ENCODE results near the gene USH1C. TPM values are rescaled to one million over a fixed set of nuclear protein-coding genes. Genes with fewer than 3 reads are reported as not detected.

The USH1C gene
- polyA plus RNA-seq, 3 donors = not detected

DNA sequence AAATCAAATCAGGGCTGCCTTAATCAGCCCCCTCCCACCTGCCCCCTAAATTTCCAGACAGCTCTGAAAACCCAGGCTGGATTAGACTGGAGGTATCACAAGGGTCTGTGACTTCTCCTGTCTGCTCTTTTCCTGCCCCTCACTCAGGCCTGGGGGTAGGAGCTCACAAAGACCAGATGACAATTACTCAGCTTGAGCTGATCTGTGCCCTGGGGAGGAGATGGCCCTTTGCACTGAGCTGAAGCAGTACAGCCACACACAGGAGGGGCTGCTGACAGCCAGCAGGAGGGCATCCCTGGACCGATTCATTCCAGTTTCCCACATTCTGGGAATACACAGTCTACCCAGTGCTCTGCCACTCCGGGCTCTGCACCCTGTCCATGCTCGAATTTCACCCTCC lies 71.7 kb downstream of the USH1C start:
- no peak overlapping the region for H3K4me3 ChIP-seq (replicated peaks in 1 of 3; ENCODE audit: low read depth in 2 of 3, low read length in 3 of 3)
- Mint-ChIP-seq H3K27me3 (ENCODE audit: low read depth in 3 of 3) (peaks cover 34 to 52% (median 37%) of the 10 kb centered on the region in 3 donors), H3K9me3 (peaks cover 0 to 9% (median 0%) of the 10 kb centered on the region in 7 donors), H3K4me3 (no peak overlapping the region), H3K4me1 (peaks cover 2% of the 10 kb centered on the region), H3K27ac (no peak overlapping the region), H3K36me3 (no peaks in the 10 kb centered on the region)
- no peak for DNase-seq
- H3K9me3 ChIP-seq (replicated peaks in 1 of 2; ENCODE audit: control insufficient read depth in 1 of 2, insufficient read depth in 1 of 2, low read length in 2 of 2) = no peaks in the 10 kb centered on the region
- no peak overlapping the region for H3K4me2 ChIP-seq (replicated peaks; ENCODE audit: extremely low read depth, low read length, poor library complexity, severe bottlenecking)
- H3K4me1 ChIP-seq (ENCODE audit: control insufficient read depth in 1 of 2, insufficient read depth in 2 of 2, low read length in 2 of 2) = no peaks in the 10 kb centered on the region
- 92% methylated on average over 3 of the region's 3 CpGs for WGBS (ENCODE audit: insufficient coverage)
- TF ChIP-seq, protein P1, sequence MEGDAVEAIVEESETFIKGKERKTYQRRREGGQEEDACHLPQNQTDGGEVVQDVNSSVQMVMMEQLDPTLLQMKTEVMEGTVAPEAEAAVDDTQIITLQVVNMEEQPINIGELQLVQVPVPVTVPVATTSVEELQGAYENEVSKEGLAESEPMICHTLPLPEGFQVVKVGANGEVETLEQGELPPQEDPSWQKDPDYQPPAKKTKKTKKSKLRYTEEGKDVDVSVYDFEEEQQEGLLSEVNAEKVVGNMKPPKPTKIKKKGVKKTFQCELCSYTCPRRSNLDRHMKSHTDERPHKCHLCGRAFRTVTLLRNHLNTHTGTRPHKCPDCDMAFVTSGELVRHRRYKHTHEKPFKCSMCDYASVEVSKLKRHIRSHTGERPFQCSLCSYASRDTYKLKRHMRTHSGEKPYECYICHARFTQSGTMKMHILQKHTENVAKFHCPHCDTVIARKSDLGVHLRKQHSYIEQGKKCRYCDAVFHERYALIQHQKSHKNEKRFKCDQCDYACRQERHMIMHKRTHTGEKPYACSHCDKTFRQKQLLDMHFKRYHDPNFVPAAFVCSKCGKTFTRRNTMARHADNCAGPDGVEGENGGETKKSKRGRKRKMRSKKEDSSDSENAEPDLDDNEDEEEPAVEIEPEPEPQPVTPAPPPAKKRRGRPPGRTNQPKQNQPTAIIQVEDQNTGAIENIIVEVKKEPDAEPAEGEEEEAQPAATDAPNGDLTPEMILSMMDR (IDR thresholded peaks at IDR 0.05) = no peak
- H3K27me3 ChIP-seq (ENCODE audit: control insufficient read depth in 2 of 2, insufficient read depth in 2 of 2, low read length in 2 of 2) = peaks cover 12 to 40% of the 10 kb centered on the region in 2 donors
- intact Hi-C loops (cut with micrococcal nuclease) = no loop called here
- H3K79me2 ChIP-seq (ENCODE audit: insufficient read depth, low read length) = no peaks in the 10 kb centered on the region
- H3K27ac ChIP-seq (ENCODE audit: low read depth in 1 of 2, low read length in 2 of 2) = no peak overlapping the region
- H4K20me1 ChIP-seq (ENCODE audit: insufficient read depth, low read length) = no peaks in the 10 kb centered on the region
- H3K36me3 ChIP-seq (replicated peaks in 1 of 2; ENCODE audit: control insufficient read depth in 1 of 2, insufficient read depth in 2 of 2, low read length in 2 of 2) = no peaks in the 10 kb centered on the region
- no peak overlapping the region for H2AFZ ChIP-seq (ENCODE audit: insufficient read depth, low read depth, low read length, poor library complexity, severe bottlenecking)
- H3K9ac ChIP-seq (ENCODE audit: insufficient read depth, low read length, poor library complexity, severe bottlenecking) = no peak overlapping the region

DNA sequence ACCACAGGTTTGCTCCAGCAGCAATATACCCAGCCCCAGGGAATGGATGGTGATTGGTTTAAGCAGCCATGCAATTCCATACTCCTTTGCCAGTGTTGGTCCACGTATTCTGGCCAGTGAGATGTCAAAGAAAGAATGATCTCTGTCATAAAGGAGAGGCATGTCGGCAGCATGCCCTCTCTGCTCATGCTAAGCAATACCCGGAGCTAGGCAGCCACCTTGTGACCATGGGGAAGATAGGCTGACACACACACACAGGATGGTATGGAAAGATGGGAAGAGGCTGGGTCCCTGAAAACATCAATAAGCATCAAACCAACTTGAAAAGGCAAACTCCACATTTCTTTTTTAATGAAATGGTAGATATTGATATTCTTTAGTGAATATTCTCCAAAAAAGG lies 72.7 kb downstream of the USH1C start:
- Histone ChIP-seq H2AFZ (ENCODE audit: insufficient read depth, low read depth, low read length, poor library complexity, severe bottlenecking) (no peak overlapping the region), H3K9me3 (replicated peaks in 1 of 2; ENCODE audit: control insufficient read depth in 1 of 2, insufficient read depth in 1 of 2, low read length in 2 of 2) (no peaks in the 10 kb centered on the region), H3K9ac (ENCODE audit: insufficient read depth, low read length, poor library complexity, severe bottlenecking) (no peak overlapping the region), H3K36me3 (replicated peaks in 1 of 2; ENCODE audit: control insufficient read depth in 1 of 2, insufficient read depth in 2 of 2, low read length in 2 of 2) (no peaks in the 10 kb centered on the region), H3K4me1 (ENCODE audit: control insufficient read depth in 1 of 2, insufficient read depth in 2 of 2, low read length in 2 of 2) (no peaks in the 10 kb centered on the region), H3K4me2 (replicated peaks; ENCODE audit: extremely low read depth, low read length, poor library complexity, severe bottlenecking) (no peak overlapping the region), H3K79me2 (ENCODE audit: insufficient read depth, low read length) (no peaks in the 10 kb centered on the region), H4K20me1 (ENCODE audit: insufficient read depth, low read length) (no peaks in the 10 kb centered on the region), H3K27me3 (ENCODE audit: control insufficient read depth in 2 of 2, insufficient read depth in 2 of 2, low read length in 2 of 2) (peaks cover 5 to 32% of the 10 kb centered on the region in 2 donors), H3K27ac (ENCODE audit: low read depth in 1 of 2, low read length in 2 of 2) (no peak overlapping the region), H3K4me3 (replicated peaks in 1 of 3; ENCODE audit: low read depth in 2 of 3, low read length in 3 of 3) (no peak overlapping the region)
- no CpG with 5 or more reads among the region's 3 CpGs for WGBS (ENCODE audit: insufficient coverage)
- Mint-ChIP-seq H3K27ac (no peak overlapping the region), H3K4me3 (no peak overlapping the region), H3K27me3 (ENCODE audit: low read depth in 3 of 3) (peaks cover 29 to 43% (median 29%) of the 10 kb centered on the region in 3 donors), H3K4me1 (peaks cover 2% of the 10 kb centered on the region), H3K36me3 (no peaks in the 10 kb centered on the region), H3K9me3 (peaks cover 0 to 5% (median 0%) of the 10 kb centered on the region in 7 donors)
- intact Hi-C loops (cut with micrococcal nuclease) = no loop called here
- no peak for DNase-seq
- TF ChIP-seq, protein P1 (IDR thresholded peaks at IDR 0.05) = no peak

Data from CD14-positive monocyte (primary cell).